C4-2B (cell line): ENCODE data around the gene NUP214.

Source experiments
- ZFX ChIP-seq: fragments of 450-650 bp; IDR thresholded peaks from 2 replicates; pipeline ENCODE4 v1.6.1; 2017
- TF ChIP-seq, protein P1 (sequence below): fragments of 450-650 bp; conservative IDR thresholded peaks from 2 replicates; pipeline ENCODE4 v1.5.1; 2017; ENCODE audit warnings: mild to moderate bottlenecking

DNA sequence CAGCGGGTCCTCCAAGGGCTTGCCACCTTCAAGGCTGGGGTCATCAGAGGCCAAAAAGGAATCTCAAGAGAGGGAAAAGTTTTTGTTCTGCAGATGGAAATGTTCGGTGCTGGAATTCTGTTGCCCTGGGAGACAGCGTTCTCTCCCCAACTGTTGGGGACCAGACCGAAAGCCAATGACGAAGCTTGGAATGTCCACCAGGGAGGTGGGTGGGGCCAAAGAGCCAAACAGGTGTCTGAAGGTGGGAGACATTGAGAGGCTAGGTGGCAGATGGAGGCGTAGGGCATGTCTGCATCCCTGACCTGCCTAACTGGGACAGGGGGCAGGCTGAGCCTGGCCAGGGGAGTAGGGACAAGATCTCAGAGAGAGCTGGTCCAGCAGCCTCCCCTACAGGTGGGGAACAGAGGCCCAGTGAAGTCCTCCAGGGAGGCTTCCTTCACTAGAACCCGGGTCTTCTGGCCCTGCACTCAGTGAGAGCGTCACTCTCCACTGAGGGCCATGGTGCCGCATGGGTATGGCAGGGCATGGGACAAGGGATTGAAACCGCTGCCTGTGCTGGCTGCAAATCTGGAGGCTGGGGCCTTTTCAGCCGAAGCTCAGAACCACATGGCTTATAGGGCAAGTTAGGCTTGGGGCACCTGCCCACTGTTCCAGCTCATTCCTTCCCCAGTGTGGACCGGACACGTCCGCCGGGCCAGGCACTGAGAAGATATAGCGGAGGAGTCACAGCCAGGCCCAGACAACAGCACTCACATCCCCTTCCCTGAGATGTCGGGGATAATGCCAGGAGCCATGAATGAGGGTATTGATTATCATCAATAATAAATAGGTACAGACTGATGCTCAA, 156.0 kb downstream of the NUP214 start:
- TF ChIP-seq, protein P1, sequence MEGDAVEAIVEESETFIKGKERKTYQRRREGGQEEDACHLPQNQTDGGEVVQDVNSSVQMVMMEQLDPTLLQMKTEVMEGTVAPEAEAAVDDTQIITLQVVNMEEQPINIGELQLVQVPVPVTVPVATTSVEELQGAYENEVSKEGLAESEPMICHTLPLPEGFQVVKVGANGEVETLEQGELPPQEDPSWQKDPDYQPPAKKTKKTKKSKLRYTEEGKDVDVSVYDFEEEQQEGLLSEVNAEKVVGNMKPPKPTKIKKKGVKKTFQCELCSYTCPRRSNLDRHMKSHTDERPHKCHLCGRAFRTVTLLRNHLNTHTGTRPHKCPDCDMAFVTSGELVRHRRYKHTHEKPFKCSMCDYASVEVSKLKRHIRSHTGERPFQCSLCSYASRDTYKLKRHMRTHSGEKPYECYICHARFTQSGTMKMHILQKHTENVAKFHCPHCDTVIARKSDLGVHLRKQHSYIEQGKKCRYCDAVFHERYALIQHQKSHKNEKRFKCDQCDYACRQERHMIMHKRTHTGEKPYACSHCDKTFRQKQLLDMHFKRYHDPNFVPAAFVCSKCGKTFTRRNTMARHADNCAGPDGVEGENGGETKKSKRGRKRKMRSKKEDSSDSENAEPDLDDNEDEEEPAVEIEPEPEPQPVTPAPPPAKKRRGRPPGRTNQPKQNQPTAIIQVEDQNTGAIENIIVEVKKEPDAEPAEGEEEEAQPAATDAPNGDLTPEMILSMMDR = no peak
- no peak for TF ChIP-seq ZFX
